Endodermal cell (in vitro differentiated cells): ENCODE measurements around the gene RRAS. TPM values are rescaled to one million over a fixed set of nuclear protein-coding genes. Genes with fewer than 3 reads are reported as not detected.
A peak's percentile ranks its signal among the peaks of the same experiment; 100 is the strongest.

Experiments used
- DNase-seq: peaks from one replicate; pipeline ENCODE4 v3.0.0-alpha.2; 2017
- H3K27ac ChIP-seq: 2 replicates; pipeline ENCODE4 v1.5.1; 2013; ENCODE audit warnings: mild to moderate bottlenecking, low read depth, low read length, moderate library complexity
- H3K27me3 ChIP-seq: 2 replicates; pipeline ENCODE4 v1.6.1; 2013; ENCODE audit warnings: mild to moderate bottlenecking, low read length, moderate library complexity; ENCODE audit not compliant: insufficient read depth, control insufficient read depth, poor library complexity, severe bottlenecking
- H3K36me3 ChIP-seq: 2 replicates; pipeline ENCODE4 v1.7.0; 2013; ENCODE audit warnings: mild to moderate bottlenecking, low read length, moderate library complexity; ENCODE audit not compliant: control insufficient read depth, insufficient read depth
- H3K4me1 ChIP-seq: one replicate; pipeline ENCODE4 v1.7.0; 2013; ENCODE audit warnings: low read length; ENCODE audit not compliant: control insufficient read depth, insufficient read depth
- H3K4me3 ChIP-seq: 2 replicates; pipeline ENCODE4 v1.5.1; 2013; ENCODE audit warnings: mild to moderate bottlenecking, low read length, moderate library complexity
- H3K9ac ChIP-seq: 2 replicates; pipeline ENCODE4 v1.6.1; 2013; ENCODE audit warnings: mild to moderate bottlenecking, low read length, moderate library complexity; ENCODE audit not compliant: poor library complexity, severe bottlenecking; ENCODE audit errors: extremely low read depth
- H3K9me3 ChIP-seq: 2 replicates; pipeline ENCODE4 v1.6.1; 2013; ENCODE audit warnings: mild to moderate bottlenecking, low read length, moderate library complexity; ENCODE audit not compliant: control insufficient read depth
- H3K27ac Mint-ChIP-seq: 2 replicates; pipeline ENCODE4 v1.8.0; 2020; ENCODE audit warnings: mixed read lengths
- H3K27me3 Mint-ChIP-seq: 2 replicates; pipeline ENCODE4 v1.8.0; 2021; ENCODE audit warnings: mild to moderate bottlenecking, mixed read lengths; ENCODE audit not compliant: insufficient read depth
- H3K36me3 Mint-ChIP-seq: 2 replicates; pipeline ENCODE4 v1.8.0; 2020; ENCODE audit warnings: low read depth, mixed read lengths
- H3K4me1 Mint-ChIP-seq: 2 replicates; pipeline ENCODE4 v1.8.0; 2020; ENCODE audit warnings: mixed read lengths
- H3K4me3 Mint-ChIP-seq: 2 replicates; pipeline ENCODE4 v1.8.0; 2020; ENCODE audit warnings: mild to moderate bottlenecking, moderate library complexity, mixed read lengths
- H3K9me3 Mint-ChIP-seq: 2 replicates; pipeline ENCODE4 v1.8.0; 2020; ENCODE audit warnings: mild to moderate bottlenecking, mixed read lengths
- CTCF ChIP-seq: fragments of 200-600 bp; sonication (generic); conservative IDR thresholded peaks from 2 replicates; pipeline ENCODE4 v1.5.0; 2021; ENCODE audit warnings: antibody characterized with exemption, mild to moderate bottlenecking
- WGBS, 2 experiments: methylation state at CpG; one replicate each; pipeline versions ENCODE4 v1.1.5 to v1.1.7; 2013; ENCODE audit warnings: missing lambda C conversion rate in 2 of 2, mixed read lengths in 1 of 2; ENCODE audit not compliant: insufficient coverage in 1 of 2, insufficient read length in 1 of 2; 5-methylcytosine and 5-hydroxymethylcytosine counted together
- total RNA-seq, 2 donors: library from RNA; stranded (reverse); fragmentation: NEBNext Ultra II Directional in 1 of 2; extraction: Animal tissue kit (Norgen Biotek cat#: 25700) in 1 of 2; gene quantifications; 2 replicates in 1 of 2; 3 replicates in 1 of 2; pipeline ENCODE4 v1.2.1, GENCODE V29; 2021

RRAS gene
- total RNA-seq, 2 donors from 2014 or later = 5.8 to 7.3 TPM

GRCh38 chr19:49665351-49666119 is 25.6 kb upstream of the RRAS start, which contains the start of the genes BCL2L12 and IRF3:
Gene BCL2L12 (plus strand): TSS chr19:49665933. CDS start chr19:49666693, 760 bp downstream.
Gene IRF3 (minus strand): TSS chr19:49665857. CDS start chr19:49664838, 1,019 bp downstream.
- Histone ChIP-seq H3K4me3 (peak within 1 kb of the TSS; percentile 90), H3K27me3 (no peaks in the 10 kb centered on the region), H3K27ac (peak within 1 kb of the TSS; percentile 47), H3K36me3 (peaks cover 47% of the 10 kb centered on the region), H3K9me3 (peaks cover 3% of the 10 kb centered on the region), H3K4me1 (no peaks in the 10 kb centered on the region), H3K9ac (peak within 1 kb of the TSS; percentile 77)
- Mint-ChIP-seq H3K36me3 (peaks cover 42% of the 10 kb centered on the region), H3K4me3 (peak within 1 kb of the TSS; percentile 93), H3K9me3 (peaks cover 1% of the 10 kb centered on the region), H3K27ac (peak within 1 kb of the TSS; percentile 95), H3K27me3 (no peaks in the 10 kb centered on the region), H3K4me1 (peaks cover 16% of the 10 kb centered on the region)
- WGBS, 2 experiments = 0 to 1% methylated on average over 35 to 50 of the region's 50 CpGs
- no peak for TF ChIP-seq CTCF
- DNase-seq = peak; percentile 98

DNA sequence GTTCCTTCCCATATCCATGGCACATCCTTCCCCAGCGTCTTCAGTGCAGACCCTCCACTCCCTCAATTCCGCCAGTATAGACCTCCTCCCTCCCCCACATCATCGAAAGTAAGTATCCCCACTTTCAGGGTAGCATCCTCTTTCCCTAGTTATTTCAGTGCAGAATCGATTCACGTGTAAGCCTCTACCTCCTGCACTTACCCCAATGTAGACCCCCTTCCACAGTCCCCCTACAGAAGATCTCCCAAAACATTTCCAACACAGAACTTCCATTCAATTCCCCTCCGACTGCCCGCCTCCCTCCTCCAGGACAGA is 25.1 kb upstream of the RRAS start:
- WGBS, 2 experiments = 0% methylated on average over 4 to 7 of the region's 7 CpGs
- Mint-ChIP-seq H3K27ac (peak overlapping the region; percentile 95), H3K4me1 (peaks cover 16% of the 10 kb centered on the region), H3K9me3 (peaks cover 7% of the 10 kb centered on the region), H3K36me3 (peaks cover 45% of the 10 kb centered on the region), H3K4me3 (peak overlapping the region; percentile 93), H3K27me3 (no peaks in the 10 kb centered on the region)
- Histone ChIP-seq H3K27ac (peak overlapping the region; percentile 34), H3K9me3 (peaks cover 8% of the 10 kb centered on the region), H3K9ac (peak overlapping the region; percentile 77), H3K27me3 (no peaks in the 10 kb centered on the region), H3K4me1 (no peaks in the 10 kb centered on the region), H3K4me3 (peak overlapping the region; percentile 90), H3K36me3 (peaks cover 48% of the 10 kb centered on the region)
- TF ChIP-seq CTCF = no peak
- DNase-seq = no peak

- Histone ChIP-seq H3K27ac (peak overlapping the region; percentile 34), H3K4me3 (peak overlapping the region; percentile 90), H3K27me3 (no peaks in the 10 kb centered on the region), H3K4me1 (no peaks in the 10 kb centered on the region), H3K36me3 (peaks cover 48% of the 10 kb centered on the region), H3K9me3 (peaks cover 10% of the 10 kb centered on the region), H3K9ac (peak overlapping the region; percentile 77)
- Mint-ChIP-seq H3K4me1 (peaks cover 16% of the 10 kb centered on the region), H3K4me3 (peak overlapping the region; percentile 93), H3K27me3 (no peaks in the 10 kb centered on the region), H3K9me3 (peaks cover 9% of the 10 kb centered on the region), H3K36me3 (peaks cover 45% of the 10 kb centered on the region), H3K27ac (peak overlapping the region; percentile 95)
- peak; percentile 99 for DNase-seq
- peak; percentile 48 for TF ChIP-seq CTCF
- 0 to 2% methylated on average over 4 to 53 of the region's 53 CpGs for WGBS, 2 experiments
These were observed 24.5 kb upstream of the RRAS start for GRCh38 chr19:49664171-49665035.
